ENCODE data around the gene MRPL18. TPM values are rescaled to one million over a fixed set of nuclear protein-coding genes. Genes with fewer than 3 reads are reported as not detected.

MRPL18 gene
- total and polyA plus RNA-seq, 2 of the 8 experiments (the other 6 are each of a cell fraction or from before 2014, with no cell fraction given), result 58.7 to 79.8 TPM

DNA sequence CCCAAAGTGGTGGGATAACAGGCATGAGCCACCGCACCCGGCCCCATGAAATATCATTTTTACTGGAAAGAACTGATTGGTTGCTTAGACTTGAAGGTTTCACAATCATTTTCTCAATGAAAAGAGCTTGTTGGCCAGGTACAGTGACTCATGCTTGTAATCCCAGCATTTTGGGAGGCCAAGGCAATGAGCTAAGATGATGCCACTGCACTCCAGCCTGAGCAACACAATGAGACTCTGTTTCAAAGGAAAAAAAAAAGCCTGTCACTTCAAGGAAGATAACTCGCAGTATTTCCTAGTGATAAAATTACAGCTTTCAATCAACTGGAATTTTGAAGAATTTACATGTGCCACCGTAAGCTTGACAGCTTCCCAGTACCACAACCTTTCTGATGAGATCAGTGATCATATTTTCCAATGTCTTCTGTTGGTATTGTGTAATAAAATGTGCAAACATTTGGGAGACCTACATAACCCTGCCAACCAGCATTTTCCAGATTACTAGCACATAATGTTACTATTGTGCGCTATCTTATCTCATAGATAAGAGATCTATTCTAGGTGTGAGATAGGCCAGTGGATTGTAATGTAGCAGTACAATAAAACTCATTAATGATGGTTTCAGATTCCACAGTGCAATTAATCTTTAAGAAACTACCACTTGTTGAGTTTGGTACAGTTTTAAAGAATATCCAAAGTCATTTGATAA is 17.0 kb downstream of the MRPL18 start:
- Histone ChIP-seq H3K23me2 (ENCODE audit: low read depth, low read length) (no peaks in the 10 kb centered on the region), H3K9me3 (ENCODE audit: insufficient read depth in 2 of 2, low read depth in 1 of 2, low read length in 1 of 2) (no peaks in the 10 kb centered on the region), H4K91ac (replicated peaks; ENCODE audit: insufficient read length, low read length) (no peak overlapping the region), H3K79me2 (ENCODE audit: control insufficient read depth in 1 of 2, insufficient read depth in 2 of 2, low read length in 2 of 2) (no peaks in the 10 kb centered on the region), H2AK5ac (ENCODE audit: low read depth, low read length) (no peak overlapping the region), H3K4ac (replicated peaks; ENCODE audit: insufficient read length, low read depth, low read length) (no peak overlapping the region), H3K27me3 (replicated peaks in 1 of 4; ENCODE audit: control insufficient read depth in 3 of 4, extremely low read depth in 1 of 4, insufficient read depth in 3 of 4, low read length in 3 of 4) (no peaks in the 10 kb centered on the region), H2BK5ac (ENCODE audit: low read depth, low read length) (no peak overlapping the region), H4K20me1 (replicated peaks in 1 of 2; ENCODE audit: control insufficient read depth in 1 of 2, insufficient read depth in 2 of 2, low read length in 2 of 2) (no peaks in the 10 kb centered on the region), H2AFZ (ENCODE audit: low read length) (no peak overlapping the region), H3K23ac (ENCODE audit: insufficient read length) (no peak overlapping the region), H3K4me2 (ENCODE audit: insufficient read depth in 1 of 2, low read depth in 2 of 2, low read length in 2 of 2) (no peak overlapping the region), H3K4me3 (ENCODE audit: extremely low read depth in 1 of 4, insufficient read depth in 2 of 4, low read depth in 3 of 4, low read length in 4 of 4) (no peak overlapping the region), H3K79me1 (ENCODE audit: low read depth, low read length) (no peaks in the 10 kb centered on the region), H3K56ac (replicated peaks; ENCODE audit: insufficient read length, low read depth, low read length) (no peak overlapping the region), H3K14ac (ENCODE audit: insufficient read length) (no peak overlapping the region), H4K5ac (ENCODE audit: insufficient read length, low read depth, low read length) (no peak overlapping the region), H2BK15ac (ENCODE audit: low read length) (no peak overlapping the region), H2BK120ac (replicated peaks; ENCODE audit: low read depth, low read length) (no peak overlapping the region), H4K8ac (ENCODE audit: extremely low read depth, insufficient read depth, low read length) (no peak overlapping the region), H3K36me3 (ENCODE audit: control insufficient read depth in 2 of 4, insufficient read depth in 4 of 4, low read length in 3 of 4) (no peaks in the 10 kb centered on the region), H3K18ac (ENCODE audit: extremely low read depth, low read length) (no peak overlapping the region), H3K9ac (replicated peaks in 1 of 4; ENCODE audit: extremely low read depth in 1 of 4, low read depth in 3 of 4, low read length in 3 of 4) (no peak overlapping the region), H2BK20ac (ENCODE audit: low read length) (no peak overlapping the region), H3K27ac (ENCODE audit: low read depth, low read length) (no peak overlapping the region), H2BK12ac (ENCODE audit: low read depth, low read length) (no peak overlapping the region), H3K4me1 (replicated peaks in 1 of 4; ENCODE audit: control insufficient read depth in 3 of 4, insufficient read depth in 4 of 4, low read length in 3 of 4) (no peaks in the 10 kb centered on the region)
- 88% methylated on average over 5 of the region's 5 CpGs; no CpG with 5 or more reads in 1 of the 2 experiments for WGBS, 2 experiments (ENCODE audit: extremely low coverage in 1 of 2, insufficient coverage in 1 of 2, insufficient read length in 1 of 2, insufficient replicate concordance in 2 of 2, low coverage in 1 of 2, low lambda C conversion rate in 2 of 2, missing lambda C conversion rate in 1 of 2)
- ChIA-PET POLR2A (ENCODE audit: partially characterized antibody) (no interaction called here), CTCF (ENCODE audit: partially characterized antibody) (no interaction called here)
- DNase-seq (ENCODE audit: low read depth in 1 of 2, low spot score in 2 of 2) (no peak), FAIRE-seq (no peak)
- TF ChIP-seq YY1 (IDR thresholded peaks at IDR 0.05; ENCODE audit: low read depth, low read length) (no peak), SP1 (IDR thresholded peaks at IDR 0.05; ENCODE audit: low read depth, low read length) (no peak)

Data from H1 (cell line).